HCT116 (cell line): ENCODE measurements around the gene MVK.

Experiments used
- EZH2phosphoT487 ChIP-seq: fragments of 200-600 bp; IDR thresholded peaks from 2 replicates; pipeline ENCODE4 v1.6.1; 2018; ENCODE audit warnings: antibody characterized with exemption, borderline replicate concordance
- POLR2AphosphoS5 ChIP-seq: IDR thresholded peaks from 2 replicates; pipeline ENCODE4 v1.6.1; 2011; ENCODE audit warnings: mild to moderate bottlenecking, low read depth, low read length, moderate library complexity
- RAD21 ChIP-seq: IDR thresholded peaks from 2 replicates; pipeline ENCODE4 v1.6.1; 2012; ENCODE audit warnings: low read depth, mild to moderate bottlenecking
- YY1 ChIP-seq: IDR thresholded peaks from 2 replicates; pipeline ENCODE4 v1.6.1; 2011; ENCODE audit warnings: low read length, low read depth, moderate library complexity, mild to moderate bottlenecking; ENCODE audit not compliant: insufficient replicate concordance; ENCODE audit errors: extremely low read depth
- ZNF274 ChIP-seq: fragments of 200-500 bp; sonication (Bioruptor generic); IDR thresholded peaks from 2 replicates; pipeline ENCODE4 v1.6.1; 2014; ENCODE audit warnings: mild to moderate bottlenecking, low read depth, low read length, inconsistent platforms
- TF ChIP-seq, protein P1 (sequence below), 3 experiments: fragments of 200-600 bp in 1 of 3; sonication (generic) in 1 of 3; IDR thresholded peaks in 2 of 3; conservative IDR thresholded peaks in 1 of 3; 2 replicates each; pipeline ENCODE4 v1.5.1; 2012 to 2017; ENCODE audit warnings: low read depth in 2 of 3, low read length in 2 of 3, antibody characterized with exemption in 1 of 3, borderline replicate concordance in 1 of 3, control low read depth in 1 of 3, mild to moderate bottlenecking in 1 of 3, mixed read lengths in 1 of 3, mixed run types in 1 of 3, moderate library complexity in 1 of 3; ENCODE audit not compliant: insufficient read depth in 1 of 3
- TF ChIP-seq, protein P2 (sequence below): IDR thresholded peaks from 2 replicates; pipeline ENCODE4 v1.6.1; 2011; ENCODE audit warnings: mild to moderate bottlenecking, low read length, moderate library complexity; ENCODE audit not compliant: insufficient replicate concordance; ENCODE audit errors: extremely low read depth

GRCh38 chr12:109605016-109605415, 31.4 kb downstream of the MVK start:
- TF ChIP-seq, protein P1, sequence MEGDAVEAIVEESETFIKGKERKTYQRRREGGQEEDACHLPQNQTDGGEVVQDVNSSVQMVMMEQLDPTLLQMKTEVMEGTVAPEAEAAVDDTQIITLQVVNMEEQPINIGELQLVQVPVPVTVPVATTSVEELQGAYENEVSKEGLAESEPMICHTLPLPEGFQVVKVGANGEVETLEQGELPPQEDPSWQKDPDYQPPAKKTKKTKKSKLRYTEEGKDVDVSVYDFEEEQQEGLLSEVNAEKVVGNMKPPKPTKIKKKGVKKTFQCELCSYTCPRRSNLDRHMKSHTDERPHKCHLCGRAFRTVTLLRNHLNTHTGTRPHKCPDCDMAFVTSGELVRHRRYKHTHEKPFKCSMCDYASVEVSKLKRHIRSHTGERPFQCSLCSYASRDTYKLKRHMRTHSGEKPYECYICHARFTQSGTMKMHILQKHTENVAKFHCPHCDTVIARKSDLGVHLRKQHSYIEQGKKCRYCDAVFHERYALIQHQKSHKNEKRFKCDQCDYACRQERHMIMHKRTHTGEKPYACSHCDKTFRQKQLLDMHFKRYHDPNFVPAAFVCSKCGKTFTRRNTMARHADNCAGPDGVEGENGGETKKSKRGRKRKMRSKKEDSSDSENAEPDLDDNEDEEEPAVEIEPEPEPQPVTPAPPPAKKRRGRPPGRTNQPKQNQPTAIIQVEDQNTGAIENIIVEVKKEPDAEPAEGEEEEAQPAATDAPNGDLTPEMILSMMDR (IDR thresholded peaks at IDR 0.05 in 2 of 3, conservative IDR thresholded peaks at IDR 0.05 in 1 of 3; ENCODE audit: borderline replicate concordance in 1 of 3, insufficient read depth in 1 of 3, low read depth in 2 of 3, low read length in 2 of 3): no peak
- no peak for TF ChIP-seq POLR2AphosphoS5
- TF ChIP-seq EZH2phosphoT487: no peak
- TF ChIP-seq RAD21: no peak
- no peak for TF ChIP-seq ZNF274
- TF ChIP-seq, protein P2, sequence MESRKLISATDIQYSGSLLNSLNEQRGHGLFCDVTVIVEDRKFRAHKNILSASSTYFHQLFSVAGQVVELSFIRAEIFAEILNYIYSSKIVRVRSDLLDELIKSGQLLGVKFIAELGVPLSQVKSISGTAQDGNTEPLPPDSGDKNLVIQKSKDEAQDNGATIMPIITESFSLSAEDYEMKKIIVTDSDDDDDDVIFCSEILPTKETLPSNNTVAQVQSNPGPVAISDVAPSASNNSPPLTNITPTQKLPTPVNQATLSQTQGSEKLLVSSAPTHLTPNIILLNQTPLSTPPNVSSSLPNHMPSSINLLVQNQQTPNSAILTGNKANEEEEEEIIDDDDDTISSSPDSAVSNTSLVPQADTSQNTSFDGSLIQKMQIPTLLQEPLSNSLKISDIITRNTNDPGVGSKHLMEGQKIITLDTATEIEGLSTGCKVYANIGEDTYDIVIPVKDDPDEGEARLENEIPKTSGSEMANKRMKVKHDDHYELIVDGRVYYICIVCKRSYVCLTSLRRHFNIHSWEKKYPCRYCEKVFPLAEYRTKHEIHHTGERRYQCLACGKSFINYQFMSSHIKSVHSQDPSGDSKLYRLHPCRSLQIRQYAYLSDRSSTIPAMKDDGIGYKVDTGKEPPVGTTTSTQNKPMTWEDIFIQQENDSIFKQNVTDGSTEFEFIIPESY: no peak
- TF ChIP-seq YY1: no peak
